SHP77 treated with DMSO at 0.1 percent for 48 hours (cell line): ENCODE data around the gene BCAS4.

Source experiments
- DNase-seq: peaks from one replicate; lab custom pipeline; 2025; lab: John Stamatoyannopoulos, UW

BCAS4 gene

GRCh38 chr20:50855498-50856474 lies 60.9 kb downstream of the BCAS4 start:
- no peak for DNase-seq

- DNase-seq: no peak
Measured at GRCh38 chr20:50856475-50857041, 61.7 kb downstream of the BCAS4 start.

GRCh38 chr20:50857348-50857747 lies 62.5 kb downstream of the BCAS4 start:
- DNase-seq: no peak

- no peak for DNase-seq
Measured at GRCh38 chr20:50858525-50858924, 63.7 kb downstream of the BCAS4 start.

- DNase-seq: no peak
Measured at GRCh38 chr20:50859161-50859560, 64.3 kb downstream of the BCAS4 start.

- DNase-seq: no peak
Measured at GRCh38 chr20:50861012-50861411, 66.2 kb downstream of the BCAS4 start.

- DNase-seq: no peak
Measured at GRCh38 chr20:50862546-50862945, 67.7 kb downstream of the BCAS4 start.

GRCh38 chr20:50865114-50865513 lies 70.3 kb downstream of the BCAS4 start:
- DNase-seq: no peak

- DNase-seq: no peak
Measured at GRCh38 chr20:50865591-50865990, 70.7 kb downstream of the BCAS4 start.

GRCh38 chr20:50866036-50866685 lies 71.3 kb downstream of the BCAS4 start:
- no peak for DNase-seq

GRCh38 chr20:50866831-50867230 lies 72.0 kb downstream of the BCAS4 start:
- DNase-seq: no peak

GRCh38 chr20:50867805-50868204 lies 72.9 kb downstream of the BCAS4 start:
- no peak for DNase-seq

GRCh38 chr20:50868509-50869495 lies 73.9 kb downstream of the BCAS4 start:
- DNase-seq: no peak

GRCh38 chr20:50870561-50871161 lies 75.8 kb downstream of the BCAS4 start:
- no peak for DNase-seq

GRCh38 chr20:50872560-50873425 lies 77.9 kb downstream of the BCAS4 start:
- DNase-seq: no peak

- no peak for DNase-seq
Measured at GRCh38 chr20:50873585-50873984, 78.7 kb downstream of the BCAS4 start.

- no peak for DNase-seq
Measured at GRCh38 chr20:50874111-50874757, 79.4 kb downstream of the BCAS4 start.

- DNase-seq: no peak
Measured at GRCh38 chr20:50874758-50875665, 80.2 kb downstream of the BCAS4 start.
